ENCODE measurements around the gene ANGPTL7. TPM values are rescaled to one million over a fixed set of nuclear protein-coding genes. Genes with fewer than 3 reads are reported as not detected.

Gene ANGPTL7
- total and polyA plus RNA-seq, 4 donors, result 0.21 to 0.73 (median 0.37) TPM

DNA sequence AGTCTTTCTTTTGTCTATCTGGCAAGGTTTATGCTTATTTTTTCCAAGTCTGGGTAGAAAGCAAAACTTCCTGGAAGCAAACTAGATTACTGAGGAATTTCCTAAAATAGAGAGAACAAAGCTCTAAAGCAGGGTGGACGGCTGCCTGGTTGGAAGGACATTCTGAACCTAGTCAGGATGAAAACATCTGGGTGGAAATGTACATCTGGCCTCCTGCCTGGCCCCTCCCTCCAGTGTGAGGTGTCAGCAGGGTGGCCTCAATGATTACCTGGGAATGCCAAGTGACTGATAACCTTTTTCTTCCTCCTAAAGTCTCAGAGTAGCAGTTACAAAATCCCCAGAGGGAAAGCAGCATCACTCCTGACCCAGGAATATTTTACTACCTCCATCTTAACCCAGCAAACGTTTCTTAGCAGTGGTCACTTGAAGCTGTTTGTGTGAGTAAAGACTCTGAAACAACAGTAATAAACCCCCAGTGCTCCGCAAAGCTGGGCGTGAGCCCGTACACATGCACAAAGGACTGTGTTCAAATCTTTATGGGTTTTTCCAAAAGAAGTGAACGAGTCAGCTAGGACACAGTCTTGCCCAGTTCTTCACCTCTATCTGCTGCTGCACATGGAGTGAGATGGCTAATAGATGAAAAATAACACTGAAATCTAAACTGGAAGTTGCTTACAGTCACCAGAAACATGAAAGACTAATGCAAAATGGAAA, 18.9 kb downstream of the ANGPTL7 start:
- H3K27me3 ChIP-seq (ENCODE audit: control insufficient read depth in 3 of 3, insufficient read depth in 3 of 3, low read length in 2 of 3), result no peaks in the 10 kb centered on the region
- no peak overlapping the region for H3K4me3 ChIP-seq
- 83 to 90% methylated on average over 6 of the region's 6 CpGs for WGBS, 2 donors
- no peak overlapping the region for H3K9ac ChIP-seq (ENCODE audit: insufficient read depth in 1 of 2, low read length in 2 of 2)
- H3K9me3 ChIP-seq (ENCODE audit: control insufficient read depth in 4 of 4, insufficient read depth in 3 of 4, low read length in 3 of 4), result no peaks in the 10 kb centered on the region
- TF ChIP-seq, protein P1, sequence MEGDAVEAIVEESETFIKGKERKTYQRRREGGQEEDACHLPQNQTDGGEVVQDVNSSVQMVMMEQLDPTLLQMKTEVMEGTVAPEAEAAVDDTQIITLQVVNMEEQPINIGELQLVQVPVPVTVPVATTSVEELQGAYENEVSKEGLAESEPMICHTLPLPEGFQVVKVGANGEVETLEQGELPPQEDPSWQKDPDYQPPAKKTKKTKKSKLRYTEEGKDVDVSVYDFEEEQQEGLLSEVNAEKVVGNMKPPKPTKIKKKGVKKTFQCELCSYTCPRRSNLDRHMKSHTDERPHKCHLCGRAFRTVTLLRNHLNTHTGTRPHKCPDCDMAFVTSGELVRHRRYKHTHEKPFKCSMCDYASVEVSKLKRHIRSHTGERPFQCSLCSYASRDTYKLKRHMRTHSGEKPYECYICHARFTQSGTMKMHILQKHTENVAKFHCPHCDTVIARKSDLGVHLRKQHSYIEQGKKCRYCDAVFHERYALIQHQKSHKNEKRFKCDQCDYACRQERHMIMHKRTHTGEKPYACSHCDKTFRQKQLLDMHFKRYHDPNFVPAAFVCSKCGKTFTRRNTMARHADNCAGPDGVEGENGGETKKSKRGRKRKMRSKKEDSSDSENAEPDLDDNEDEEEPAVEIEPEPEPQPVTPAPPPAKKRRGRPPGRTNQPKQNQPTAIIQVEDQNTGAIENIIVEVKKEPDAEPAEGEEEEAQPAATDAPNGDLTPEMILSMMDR (IDR thresholded peaks at IDR 0.05; ENCODE audit: control extremely low read depth, extremely low read depth), result no peak
- DNase-seq, result no peak
- H3K27ac ChIP-seq (ENCODE audit: low read depth in 1 of 2, low read length in 1 of 2), result no peak overlapping the region
- ATAC-seq (ENCODE audit: insufficient read depth, low FRiP score), result no peak
- H3K4me1 ChIP-seq (ENCODE audit: control insufficient read depth in 5 of 5, insufficient read depth in 5 of 5, low read length in 5 of 5), result no peaks in the 10 kb centered on the region
- peaks cover 39 to 60% (median 47%) of the 10 kb centered on the region in 4 donors for H3K36me3 ChIP-seq (ENCODE audit: control insufficient read depth in 4 of 4, insufficient read depth in 4 of 4, low read length in 4 of 4)

DNA sequence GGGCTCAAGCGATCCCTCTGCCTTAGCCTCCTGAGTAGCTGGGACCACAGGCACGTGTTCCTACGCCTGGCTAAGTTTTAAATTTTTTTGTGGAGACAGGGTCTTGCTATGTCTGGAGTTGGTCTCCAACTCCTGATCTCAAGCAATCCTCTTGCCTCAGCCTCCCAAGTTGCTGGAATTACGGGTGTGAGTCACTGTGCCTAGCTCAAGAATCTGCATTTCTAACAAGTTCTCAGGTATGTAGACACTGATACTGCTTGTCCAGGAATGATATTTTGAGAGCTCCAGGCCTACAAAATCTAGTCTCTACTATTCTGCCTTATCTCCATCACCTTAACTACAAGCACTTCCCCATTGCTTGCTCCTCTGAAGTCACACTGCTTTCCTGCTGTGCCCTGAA, 22.3 kb downstream of the ANGPTL7 start:
- Histone ChIP-seq H3K9me3 (ENCODE audit: control insufficient read depth in 4 of 4, insufficient read depth in 3 of 4, low read length in 3 of 4) (no peaks in the 10 kb centered on the region), H3K27ac (ENCODE audit: low read depth in 1 of 2, low read length in 1 of 2) (no peak overlapping the region), H3K36me3 (ENCODE audit: control insufficient read depth in 4 of 4, insufficient read depth in 4 of 4, low read length in 4 of 4) (peaks cover 39 to 76% (median 43%) of the 10 kb centered on the region in 4 donors), H3K4me1 (ENCODE audit: control insufficient read depth in 5 of 5, insufficient read depth in 5 of 5, low read length in 5 of 5) (no peaks in the 10 kb centered on the region), H3K4me3 (no peak overlapping the region), H3K9ac (ENCODE audit: insufficient read depth in 1 of 2, low read length in 2 of 2) (no peak overlapping the region), H3K27me3 (ENCODE audit: control insufficient read depth in 3 of 3, insufficient read depth in 3 of 3, low read length in 2 of 3) (no peaks in the 10 kb centered on the region)
- WGBS, 2 donors, result 94 to 96% methylated on average over 4 of the region's 4 CpGs
- ATAC-seq (ENCODE audit: insufficient read depth, low FRiP score) (no peak), DNase-seq (no peak)
- TF ChIP-seq, protein P1 (IDR thresholded peaks at IDR 0.05; ENCODE audit: control extremely low read depth, extremely low read depth), result no peak

- Histone ChIP-seq H3K9ac (ENCODE audit: insufficient read depth in 1 of 2, low read length in 2 of 2) (no peak overlapping the region), H3K36me3 (ENCODE audit: control insufficient read depth in 4 of 4, insufficient read depth in 4 of 4, low read length in 4 of 4) (peaks cover 37 to 75% (median 42%) of the 10 kb centered on the region in 4 donors), H3K4me1 (ENCODE audit: control insufficient read depth in 5 of 5, insufficient read depth in 5 of 5, low read length in 5 of 5) (no peaks in the 10 kb centered on the region), H3K27ac (ENCODE audit: low read depth in 1 of 2, low read length in 1 of 2) (no peak overlapping the region), H3K4me3 (no peak overlapping the region), H3K9me3 (ENCODE audit: control insufficient read depth in 4 of 4, insufficient read depth in 3 of 4, low read length in 3 of 4) (no peaks in the 10 kb centered on the region), H3K27me3 (ENCODE audit: control insufficient read depth in 3 of 3, insufficient read depth in 3 of 3, low read length in 2 of 3) (no peaks in the 10 kb centered on the region)
- DNase-seq, result no peak
- no peak for ATAC-seq (ENCODE audit: insufficient read depth, low FRiP score)
- WGBS, 2 donors, result 94% methylated on average over 12 of the region's 12 CpGs
- TF ChIP-seq, protein P1 (IDR thresholded peaks at IDR 0.05; ENCODE audit: control extremely low read depth, extremely low read depth), result no peak
Measured at GRCh38 chr1:11211925-11212587, 22.9 kb downstream of the ANGPTL7 start.

Measured in lung (tissue), 12 donors.